BJ (cell line): ENCODE data around the gene QTRT2. TPM values are rescaled to one million over a fixed set of nuclear protein-coding genes. Genes with fewer than 3 reads are reported as not detected.

ENCODE experiments used
- CTCF ChIA-PET: fragments of 350-600 bp; formaldehyde crosslinking; extraction: SDS; loops from one replicate; lab custom pipeline; 2021; ENCODE audit warnings: antibody characterized with exemption, inconsistent platforms; lab: Yijun Ruan, JAX
- POLR2A ChIA-PET: fragments of 300-600 bp; sonication (Branson Sonifier 250); formaldehyde crosslinking; extraction: SDS; loops from one replicate; lab custom pipeline; 2021; ENCODE audit warnings: antibody characterized with exemption; lab: Charles Lee
- DNase-seq: peaks from one replicate; pipeline ENCODE4 v3.0.0-alpha.2; 2011; ENCODE audit warnings: low read depth
- H3K27me3 ChIP-seq: 2 replicates; pipeline ENCODE4 v1.6.0; 2011; ENCODE audit warnings: low read length; ENCODE audit not compliant: control insufficient read depth, insufficient read depth
- H3K36me3 ChIP-seq: 2 replicates; pipeline ENCODE4 v1.5.1; 2011; ENCODE audit warnings: low read length; ENCODE audit not compliant: control insufficient read depth, insufficient read depth
- H3K4me3 ChIP-seq: 2 replicates; pipeline ENCODE4 v1.5.1; 2011; ENCODE audit warnings: low read depth, mild to moderate bottlenecking, control low read depth, low read length
- polyA plus RNA-seq: library from polyadenylated mRNA; depleted of rRNA; stranded (reverse); fragments of >200 nt; gene quantifications from 2 replicates; pipeline ENCODE4 v1.2.3, GENCODE V29; 2011
- TF ChIP-seq, protein P1 (sequence below): IDR thresholded peaks from 2 replicates; pipeline ENCODE4 v1.5.1; 2011; ENCODE audit warnings: low read depth, mild to moderate bottlenecking, control low read depth, inconsistent platforms, low read length, moderate library complexity; ENCODE audit not compliant: insufficient read depth

Gene QTRT2
- polyA plus RNA-seq, 1 experiment: 5.3 TPM

DNA sequence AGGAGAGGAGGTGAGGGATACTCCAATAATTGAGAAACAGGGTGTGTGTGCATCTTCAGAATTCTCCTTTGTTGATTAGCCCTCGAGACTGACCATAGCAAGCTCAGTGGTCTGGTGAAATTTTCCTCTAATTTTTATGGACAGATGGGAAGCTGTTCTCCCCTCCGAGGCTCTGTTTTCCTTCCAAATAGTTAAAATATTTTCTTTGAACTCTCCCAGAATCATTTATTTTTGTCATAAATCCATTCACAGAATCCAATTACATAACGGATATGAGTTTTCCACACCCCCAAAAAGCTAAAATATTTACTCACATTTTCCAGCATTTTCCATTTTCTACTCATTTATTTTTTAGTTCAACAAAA, 36.5 kb downstream of the QTRT2 start:
- ChIA-PET POLR2A (no interaction called here), CTCF (interaction anchor here (1.3 to 2.0 kb wide), 2 partner anchors 12 to 13 kb away, joined by 3 to 8 read pairs; no protein-coding TSS in a partner anchor)
- TF ChIP-seq, protein P1, sequence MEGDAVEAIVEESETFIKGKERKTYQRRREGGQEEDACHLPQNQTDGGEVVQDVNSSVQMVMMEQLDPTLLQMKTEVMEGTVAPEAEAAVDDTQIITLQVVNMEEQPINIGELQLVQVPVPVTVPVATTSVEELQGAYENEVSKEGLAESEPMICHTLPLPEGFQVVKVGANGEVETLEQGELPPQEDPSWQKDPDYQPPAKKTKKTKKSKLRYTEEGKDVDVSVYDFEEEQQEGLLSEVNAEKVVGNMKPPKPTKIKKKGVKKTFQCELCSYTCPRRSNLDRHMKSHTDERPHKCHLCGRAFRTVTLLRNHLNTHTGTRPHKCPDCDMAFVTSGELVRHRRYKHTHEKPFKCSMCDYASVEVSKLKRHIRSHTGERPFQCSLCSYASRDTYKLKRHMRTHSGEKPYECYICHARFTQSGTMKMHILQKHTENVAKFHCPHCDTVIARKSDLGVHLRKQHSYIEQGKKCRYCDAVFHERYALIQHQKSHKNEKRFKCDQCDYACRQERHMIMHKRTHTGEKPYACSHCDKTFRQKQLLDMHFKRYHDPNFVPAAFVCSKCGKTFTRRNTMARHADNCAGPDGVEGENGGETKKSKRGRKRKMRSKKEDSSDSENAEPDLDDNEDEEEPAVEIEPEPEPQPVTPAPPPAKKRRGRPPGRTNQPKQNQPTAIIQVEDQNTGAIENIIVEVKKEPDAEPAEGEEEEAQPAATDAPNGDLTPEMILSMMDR: no peak
- H3K36me3 ChIP-seq: no peaks in the 10 kb centered on the region; the same call in 1 of the 2 replicates
- no peak overlapping the region for H3K4me3 ChIP-seq
- DNase-seq: no peak
- H3K27me3 ChIP-seq: no peaks in the 10 kb centered on the region

DNA sequence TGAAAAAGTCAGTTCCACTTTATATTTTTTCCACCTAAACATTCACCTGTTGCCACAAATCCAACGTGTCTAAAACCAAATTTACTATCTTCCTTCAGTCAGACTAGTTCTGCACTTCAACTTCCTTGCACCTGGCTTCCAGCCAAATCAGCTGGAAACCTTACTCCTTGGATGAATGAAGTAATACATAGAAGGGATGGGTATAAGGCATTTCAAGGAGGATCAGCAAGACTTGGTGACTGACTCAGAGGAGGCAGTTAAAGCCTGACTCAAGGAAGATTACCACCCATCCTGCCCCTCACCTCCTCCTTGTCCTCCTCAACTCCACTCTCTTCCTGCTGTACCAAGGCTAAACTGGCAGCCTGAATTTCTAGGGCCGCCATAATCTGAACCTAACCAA, 37.1 kb downstream of the QTRT2 start:
- Histone ChIP-seq H3K4me3 (no peak overlapping the region), H3K27me3 (no peaks in the 10 kb centered on the region), H3K36me3 (no peaks in the 10 kb centered on the region; the same call in 1 of the 2 replicates)
- DNase-seq: no peak
- ChIA-PET CTCF (interaction anchor here (1.3 to 2.0 kb wide), 2 partner anchors 11 to 14 kb away, joined by 3 to 8 read pairs; no protein-coding TSS in a partner anchor), POLR2A (no interaction called here)
- TF ChIP-seq, protein P1: no peak

DNA sequence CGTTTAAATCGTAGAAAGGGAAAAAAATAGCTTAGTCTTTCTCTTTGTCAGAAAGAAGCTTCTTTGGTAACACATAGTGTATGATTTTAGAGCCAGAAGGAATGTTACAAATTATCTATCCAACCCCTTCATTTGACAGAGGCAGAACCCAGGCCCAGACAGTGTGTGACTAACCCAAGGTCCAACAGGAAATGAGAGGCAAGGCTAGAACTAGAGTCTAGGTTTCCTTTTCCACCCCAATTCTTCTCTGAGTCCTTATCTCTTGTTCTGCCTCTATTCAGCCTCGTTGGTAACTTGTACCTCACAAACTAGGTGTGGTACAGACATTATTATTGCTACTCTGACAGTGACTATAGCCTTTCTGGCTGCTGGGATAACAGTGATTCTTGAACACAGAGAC, 39.3 kb downstream of the QTRT2 start:
- ChIA-PET CTCF (no interaction called here), POLR2A (no interaction called here)
- Histone ChIP-seq H3K4me3 (no peak overlapping the region), H3K36me3 (no peaks in the 10 kb centered on the region), H3K27me3 (no peaks in the 10 kb centered on the region)
- TF ChIP-seq, protein P1: no peak
- no peak for DNase-seq

DNA sequence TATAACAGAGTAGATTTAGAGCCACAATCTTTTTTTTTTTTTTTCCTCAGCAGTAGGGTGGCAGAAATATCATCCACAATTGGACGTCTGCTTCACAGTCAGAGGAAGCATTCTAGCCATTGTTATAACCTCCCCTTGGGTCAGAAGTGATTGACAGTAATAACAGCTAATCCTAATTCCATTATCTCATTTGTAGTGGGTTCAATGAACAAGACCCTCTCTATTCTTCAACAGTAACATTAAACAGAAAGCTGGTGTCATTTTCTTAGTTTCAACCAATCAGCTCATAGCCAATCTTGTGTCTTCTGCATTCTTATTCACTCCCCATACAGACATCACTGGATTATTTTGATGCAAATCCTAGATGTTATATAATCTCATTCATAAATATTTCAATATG, 44.6 kb downstream of the QTRT2 start:
- CTCF ChIA-PET: interaction anchor here (0.6 to 1.4 kb wide), 2 partner anchors 12 to 47 kb away, joined by 3 read pairs; no protein-coding TSS in a partner anchor
- Histone ChIP-seq H3K36me3 (no peaks in the 10 kb centered on the region), H3K4me3 (no peak overlapping the region), H3K27me3 (no peaks in the 10 kb centered on the region)
- POLR2A ChIA-PET: no interaction called here
- DNase-seq: no peak
- TF ChIP-seq, protein P1: no peak

DNA sequence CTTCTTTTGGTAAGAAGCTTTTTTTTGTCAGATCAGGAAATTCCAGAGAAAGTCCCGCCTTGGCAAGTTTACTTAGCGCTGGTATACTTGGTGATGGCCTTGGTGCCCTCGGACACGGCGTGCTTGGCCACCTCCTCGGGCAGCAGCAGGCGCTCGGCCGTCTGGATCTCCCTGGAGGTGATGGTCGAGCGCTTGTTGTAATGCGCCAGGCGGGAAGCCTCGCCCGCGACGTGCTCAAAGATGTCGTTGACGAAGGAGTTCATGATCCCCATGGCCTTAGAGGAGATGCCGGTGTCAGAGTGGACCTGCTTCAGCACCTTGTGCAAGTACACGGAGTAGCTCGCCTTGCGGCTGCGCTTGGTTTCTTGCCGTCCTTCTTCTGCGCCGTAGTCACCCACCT, 46.6 kb downstream of the QTRT2 start:
- no peak for DNase-seq
- TF ChIP-seq, protein P1: no peak

More for the DNA sequence above, 46.6 kb downstream of the QTRT2 start:
- POLR2A ChIA-PET: no interaction called here
- CTCF ChIA-PET: interaction anchor here (0.6 to 2.3 kb wide), 2 partner anchors 10 to 362 kb away, joined by 3 to 8 read pairs; no protein-coding TSS in a partner anchor
- H3K36me3 ChIP-seq: no peaks in the 10 kb centered on the region
- no peaks in the 10 kb centered on the region for H3K27me3 ChIP-seq
- no peak overlapping the region for H3K4me3 ChIP-seq
